PC-3 (cell line): ENCODE data around the gene KAT6B. TPM values are rescaled to one million over a fixed set of nuclear protein-coding genes. Genes with fewer than 3 reads are reported as not detected.

Source experiments
- ATAC-seq: fragments of 200-7000 bp; cut with Tn5 transposase; 2 replicates; pipeline ENCODE4 v1.9.1; 2020; ENCODE audit warnings: mild to moderate bottlenecking, moderate library complexity
- BruUV-seq: library from RNA; stranded (reverse); fragments of 400-500 nt; replicated peaks from 2 replicates; lab custom pipeline; 2021; lab: Mats Ljungman, UMichigan
- CTCF ChIA-PET: fragments of 300-600 bp; sonication (Branson Sonifier 250); formaldehyde crosslinking; loops from one replicate; lab custom pipeline; 2022; ENCODE audit warnings: antibody characterized with exemption; lab: Charles Lee
- POLR2A ChIA-PET: fragments of 300-600 bp; sonication (Branson Sonifier 250); formaldehyde crosslinking; loops from one replicate; lab custom pipeline; 2022; ENCODE audit warnings: antibody characterized with exemption; ENCODE audit not compliant: unreplicated experiment; lab: Charles Lee
- DNase-seq: peaks from one replicate; pipeline ENCODE4 v3.0.0-alpha.2; 2015
- H2AFZ ChIP-seq: fragments of 300-600 bp; sonication (generic); 2 replicates; pipeline ENCODE4 v1.6.0; 2016; ENCODE audit warnings: antibody characterized with exemption, low read length
- H3F3A ChIP-seq: fragments of 300-600 bp; sonication (generic); one replicate; pipeline ENCODE4 v1.6.0; 2017; ENCODE audit warnings: antibody characterized with exemption, low read length, control low read depth, mild to moderate bottlenecking; ENCODE audit not compliant: unreplicated experiment
- H3K27ac ChIP-seq: fragments of 300-600 bp; sonication (generic); 2 replicates; pipeline ENCODE4 v1.5.1; 2016; ENCODE audit warnings: mild to moderate bottlenecking, low read length
- H3K27me3 ChIP-seq: fragments of 300-600 bp; sonication (generic); 2 replicates; pipeline ENCODE4 v1.6.1; 2016; ENCODE audit warnings: low read length, mixed read lengths
- H3K36me3 ChIP-seq: fragments of 300-600 bp; sonication (generic); 2 replicates; pipeline ENCODE4 v1.6.1; 2016; ENCODE audit warnings: low read depth, mixed run types, low read length, mixed read lengths
- H3K4me1 ChIP-seq: fragments of 300-600 bp; sonication (generic); 2 replicates; pipeline ENCODE4 v1.5.1; 2016; ENCODE audit warnings: low read length; ENCODE audit not compliant: insufficient read depth
- H3K4me2 ChIP-seq: fragments of 300-600 bp; sonication (generic); 2 replicates; pipeline ENCODE4 v1.6.0; 2016; ENCODE audit warnings: low read length
- H3K4me3 ChIP-seq: fragments of 300-600 bp; sonication (generic); 2 replicates; pipeline ENCODE4 v1.5.1; 2016; ENCODE audit warnings: mild to moderate bottlenecking, low read length, mixed read lengths
- H3K79me2 ChIP-seq: fragments of 300-600 bp; sonication (generic); 2 replicates; pipeline ENCODE4 v1.6.1; 2017; ENCODE audit warnings: low read length, mixed read lengths
- H3K9ac ChIP-seq: fragments of 300-600 bp; sonication (generic); 2 replicates; pipeline ENCODE4 v1.6.0; 2016; ENCODE audit warnings: mild to moderate bottlenecking, low read length
- H3K9me2 ChIP-seq: fragments of 300-600 bp; sonication (generic); replicated peaks from 2 replicates; pipeline ENCODE4 v1.6.1; 2016; ENCODE audit warnings: mixed run types, low read length, mixed read lengths
- H3K9me3 ChIP-seq: fragments of 300-600 bp; sonication (generic); 2 replicates; pipeline ENCODE4 v1.6.1; 2016; ENCODE audit warnings: low read length, mixed read lengths
- H4K20me1 ChIP-seq: fragments of 300-600 bp; sonication (generic); 2 replicates; pipeline ENCODE4 v1.6.1; 2016; ENCODE audit warnings: low read length, mixed read lengths
- EZH2 ChIP-seq: fragments of 300-600 bp; sonication (generic); IDR thresholded peaks from one replicate; pipeline ENCODE4 v1.6.1; 2017; ENCODE audit warnings: antibody characterized with exemption, mild to moderate bottlenecking, low read length; ENCODE audit not compliant: unreplicated experiment
- EZH2phosphoT487 ChIP-seq: fragments of 300-600 bp; sonication (generic); IDR thresholded peaks from 2 replicates; pipeline ENCODE4 v1.6.1; 2018; ENCODE audit warnings: mild to moderate bottlenecking, antibody characterized with exemption, low read length, borderline replicate concordance
- intact Hi-C: fragments of 100-400 bp; cut with micrococcal nuclease; formaldehyde crosslinking; loops from 2 replicates; pipeline ENCODE4 v1.9.0; 2023
- total RNA-seq: library from RNA; depleted of rRNA; stranded (reverse); fragments of >200 nt; gene quantifications from 2 replicates; pipeline ENCODE4 v1.2.3, GENCODE V29; 2014
- TF ChIP-seq, protein P1 (sequence below): fragments of 300-600 bp; sonication (generic); conservative IDR thresholded peaks from 2 replicates; pipeline ENCODE4 v1.5.1; 2017; ENCODE audit warnings: antibody characterized with exemption, low read depth, mild to moderate bottlenecking, low read length

Gene KAT6B
- total RNA-seq, 1 experiment from 2014 or later, result 94.5 TPM

DNA sequence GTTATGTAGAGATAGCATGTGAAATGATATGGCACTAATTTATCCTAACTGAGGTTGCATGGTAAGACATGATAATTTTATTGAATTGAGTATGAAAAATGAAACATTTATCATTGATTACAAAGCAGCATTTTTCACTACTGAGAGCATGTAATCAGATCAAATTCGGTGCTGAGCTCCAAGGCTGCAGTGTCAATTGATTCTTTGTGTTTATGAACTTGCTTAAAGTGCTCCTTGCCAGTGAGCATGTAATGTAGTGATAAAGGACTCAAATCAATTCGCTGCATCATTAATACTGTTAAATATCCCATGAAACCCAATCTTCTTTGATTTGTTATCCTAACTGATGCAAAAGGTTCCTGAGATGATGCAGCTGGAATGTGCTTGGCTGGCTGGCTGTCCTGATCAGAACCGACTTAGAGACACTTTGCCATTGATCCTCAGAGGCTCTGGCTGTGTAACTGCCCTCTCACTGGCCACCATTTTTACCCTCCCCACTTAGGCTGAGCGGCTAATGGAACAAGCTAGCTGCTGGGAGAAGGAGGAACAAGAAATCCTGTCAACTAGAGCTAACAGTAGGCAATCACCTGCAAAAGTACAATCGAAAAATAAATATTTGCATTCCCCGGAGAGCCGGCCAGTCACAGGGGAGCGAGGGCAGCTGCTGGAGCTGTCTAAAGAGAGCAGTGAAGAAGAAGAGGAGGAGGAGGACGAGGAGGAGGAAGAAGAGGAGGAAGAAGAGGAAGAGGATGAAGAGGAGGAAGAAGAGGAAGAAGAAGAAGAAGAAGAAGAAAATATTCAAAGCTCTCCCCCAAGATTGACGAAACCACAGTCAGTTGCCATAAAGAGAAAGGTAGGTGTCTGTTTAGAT is 195.2 kb downstream of the KAT6B start:
- ATAC-seq, result peak; percentile 64
- POLR2A ChIA-PET, result interaction anchor here (0.5 to 0.6 kb wide), 7 partner anchors 63 to 778 kb away, joined by 3 to 4 read pairs (median 3); a partner anchor contains a TSS
- Histone ChIP-seq H2AFZ (peak overlapping the region; percentile 1; the same call in 1 of the 2 replicates), H3F3A (peaks cover 6% of the 10 kb centered on the region), H3K4me2 (peak overlapping the region; percentile 53), H3K27ac (peak overlapping the region; percentile 17), H3K4me3 (peak overlapping the region; percentile 19; the same call in 1 of the 2 replicates), H3K4me1 (peaks cover 14% of the 10 kb centered on the region), H3K79me2 (no peaks in the 10 kb centered on the region), H3K9ac (no peak overlapping the region), H4K20me1 (0 out of 2 replicates have a peak, but pooled peaks cover 6% of the 10 kb centered on the region), H3K36me3 (peaks cover 53% of the 10 kb centered on the region), H3K9me3 (no peaks in the 10 kb centered on the region), H3K27me3 (no peaks in the 10 kb centered on the region), H3K9me2 (no peaks in the 10 kb centered on the region)
- TF ChIP-seq EZH2, result no peak
- TF ChIP-seq, protein P1, sequence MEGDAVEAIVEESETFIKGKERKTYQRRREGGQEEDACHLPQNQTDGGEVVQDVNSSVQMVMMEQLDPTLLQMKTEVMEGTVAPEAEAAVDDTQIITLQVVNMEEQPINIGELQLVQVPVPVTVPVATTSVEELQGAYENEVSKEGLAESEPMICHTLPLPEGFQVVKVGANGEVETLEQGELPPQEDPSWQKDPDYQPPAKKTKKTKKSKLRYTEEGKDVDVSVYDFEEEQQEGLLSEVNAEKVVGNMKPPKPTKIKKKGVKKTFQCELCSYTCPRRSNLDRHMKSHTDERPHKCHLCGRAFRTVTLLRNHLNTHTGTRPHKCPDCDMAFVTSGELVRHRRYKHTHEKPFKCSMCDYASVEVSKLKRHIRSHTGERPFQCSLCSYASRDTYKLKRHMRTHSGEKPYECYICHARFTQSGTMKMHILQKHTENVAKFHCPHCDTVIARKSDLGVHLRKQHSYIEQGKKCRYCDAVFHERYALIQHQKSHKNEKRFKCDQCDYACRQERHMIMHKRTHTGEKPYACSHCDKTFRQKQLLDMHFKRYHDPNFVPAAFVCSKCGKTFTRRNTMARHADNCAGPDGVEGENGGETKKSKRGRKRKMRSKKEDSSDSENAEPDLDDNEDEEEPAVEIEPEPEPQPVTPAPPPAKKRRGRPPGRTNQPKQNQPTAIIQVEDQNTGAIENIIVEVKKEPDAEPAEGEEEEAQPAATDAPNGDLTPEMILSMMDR, result no peak
- no peak for TF ChIP-seq EZH2phosphoT487
- intact Hi-C loops, result loop anchor here (1.0 to 5.0 kb wide), 14 partner anchors 69 to 777 kb away; partner anchors contain the start of genes COMTD1 and KAT6B
- BruUV-seq, result TSS peak; percentile 30
- peak; percentile 61 for DNase-seq
- CTCF ChIA-PET, result interaction anchor here (0.5 to 2.0 kb wide), 18 partner anchors 17 to 954 kb away, joined by 3 to 12 read pairs (median 3); partner anchors contain the start of gene COMTD1

DNA sequence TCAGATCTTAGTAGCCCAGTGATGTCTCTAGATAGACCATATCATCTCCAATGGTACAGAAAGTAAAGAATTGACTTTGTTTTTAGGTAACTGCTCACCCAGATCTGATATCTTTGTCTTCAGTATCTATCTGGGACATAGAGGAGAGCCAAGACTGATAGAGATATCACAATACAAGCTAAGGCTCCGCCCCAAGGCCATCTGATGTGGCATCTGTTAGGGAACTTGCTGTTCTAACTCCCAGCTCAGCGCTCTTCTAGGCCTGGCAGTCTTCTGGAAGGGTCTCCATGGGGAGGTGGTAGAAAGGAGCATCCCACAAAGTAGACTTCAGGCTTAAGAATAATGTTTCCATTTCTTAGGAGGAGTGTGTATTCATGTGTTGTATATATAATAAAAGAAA is 196.7 kb downstream of the KAT6B start:
- no peak for TF ChIP-seq EZH2phosphoT487
- no peak for TF ChIP-seq EZH2
- TF ChIP-seq, protein P1, result no peak
- BruUV-seq, result no TSS peak
- ChIA-PET CTCF (no interaction called here), POLR2A (no interaction called here)
- Histone ChIP-seq H3K9me3 (no peaks in the 10 kb centered on the region), H4K20me1 (0 out of 2 replicates have a peak, but pooled peaks cover 6% of the 10 kb centered on the region), H2AFZ (no peak overlapping the region), H3K36me3 (peaks cover 59% of the 10 kb centered on the region), H3K4me1 (peaks cover 14% of the 10 kb centered on the region), H3F3A (peaks cover 6% of the 10 kb centered on the region), H3K79me2 (no peaks in the 10 kb centered on the region), H3K27ac (no peak overlapping the region), H3K4me3 (no peak overlapping the region), H3K9ac (no peak overlapping the region), H3K27me3 (no peaks in the 10 kb centered on the region), H3K4me2 (no peak overlapping the region), H3K9me2 (no peaks in the 10 kb centered on the region)
- intact Hi-C loops, result loop anchor here (2.0 to 5.0 kb wide), 4 partner anchors 70 to 591 kb away; partner anchors contain the start of gene COMTD1
- ATAC-seq (no peak), DNase-seq (no peak)
